A549 (cell line): ENCODE results near the gene TMEM238. TPM values are rescaled to one million over a fixed set of nuclear protein-coding genes. Genes with fewer than 3 reads are reported as not detected.
A peak's percentile ranks its signal among the peaks of the same experiment; 100 is the strongest.

Source experiments
- ATAC-seq, 2 experiments: fragments of 200-7000 bp in 1 of 2; fragments of >200 bp in 1 of 2; cut with Nextera tagmentation in 1 of 2; cut with Tn5 transposase in 1 of 2; 3 replicates each; pipeline versions ENCODE4 v1.8.0 to v1.9.1; 2018 to 2020; ENCODE audit warnings: mild to moderate bottlenecking in 1 of 2, moderate library complexity in 1 of 2
- CTCF ChIA-PET: fragments of 300-600 bp; sonication (Branson Sonifier 250); formaldehyde crosslinking; extraction: SDS; loops from one replicate; lab custom pipeline; 2021; ENCODE audit warnings: antibody characterized with exemption, inconsistent platforms; lab: Yijun Ruan, JAX
- POLR2A ChIA-PET: fragments of 350-600 bp; formaldehyde crosslinking; extraction: SDS; loops from one replicate; lab custom pipeline; 2021; ENCODE audit warnings: antibody characterized with exemption, inconsistent platforms; lab: Yijun Ruan, JAX
- DNase-seq, 2 experiments: peaks; one replicate each; pipeline versions ENCODE4 v3.0.0 to v3.0.0-alpha.2; 2011 to 2016; ENCODE audit warnings: low read depth in 1 of 2, low spot score in 1 of 2
- FAIRE-seq: peaks from 2 replicates; lab custom pipeline; 2011; peaks lifted over from hg19 to GRCh38; lab: Jason Lieb, UNC
- H3K27ac ChIP-seq, 2 experiments: fragments of >200 bp; sonication (Bioruptor Twin); formaldehyde crosslinking; 3 replicates each; pipeline ENCODE4 v1.5.1; 2016 to 2017
- H3K4me1 ChIP-seq: fragments of >200 bp; sonication (Bioruptor Twin); formaldehyde crosslinking; 3 replicates; pipeline ENCODE4 v1.6.1; 2016
- H3K4me2 ChIP-seq: fragments of >200 bp; sonication (Bioruptor Twin); formaldehyde crosslinking; 3 replicates; pipeline ENCODE4 v1.6.1; 2016
- H3K4me3 ChIP-seq: fragments of >200 bp; sonication (Bioruptor Twin); formaldehyde crosslinking; 3 replicates; pipeline ENCODE4 v1.5.1; 2016
- H3K9me3 ChIP-seq: fragments of >200 bp; sonication (Bioruptor Twin); formaldehyde crosslinking; 3 replicates; pipeline ENCODE4 v1.6.1; 2016
- CHD4 ChIP-seq: fragments of 200-600 bp; sonication (generic); IDR thresholded peaks from 2 replicates; pipeline ENCODE4 v1.6.1; 2016; ENCODE audit warnings: antibody characterized with exemption, mild to moderate bottlenecking, borderline replicate concordance
- CTCF ChIP-seq: fragments of >200 bp; sonication (Bioruptor Twin); formaldehyde crosslinking; IDR thresholded peaks from 3 replicates; pipeline ENCODE4 v1.5.1; 2016
- ELK1 ChIP-seq: fragments of 150-350 bp; IDR thresholded peaks from 2 replicates; pipeline ENCODE4 v1.6.1; 2014; ENCODE audit warnings: low read depth, mild to moderate bottlenecking, low read length
- FOXS1 ChIP-seq: fragments of 250-450 bp; sonication (Bioruptor Pico); IDR thresholded peaks from 2 replicates; pipeline ENCODE4 v1.5.0; 2020; ENCODE audit warnings: mild to moderate bottlenecking, moderate library complexity
- JUNB ChIP-seq: fragments of >200 bp; sonication (Bioruptor Twin); formaldehyde crosslinking; IDR thresholded peaks from 2 replicates; pipeline ENCODE4 v1.6.1; 2016
- PBX3 ChIP-seq: IDR thresholded peaks from 2 replicates; pipeline ENCODE4 v1.6.1; 2012
- POLR2AphosphoS2 ChIP-seq: conservative IDR thresholded peaks from 2 replicates; pipeline ENCODE4 v1.6.1; 2012; ENCODE audit warnings: low read length, improper control_type of control experiment, inconsistent platforms
- RAD21 ChIP-seq, 2 experiments: fragments of >200 bp in 1 of 2; sonication (Bioruptor Twin) in 1 of 2; formaldehyde crosslinking in 1 of 2; IDR thresholded peaks in 1 of 2; conservative IDR thresholded peaks in 1 of 2; 2 replicates in 1 of 2; 3 replicates in 1 of 2; pipeline ENCODE4 v1.6.1; 2012 to 2018; ENCODE audit warnings: inconsistent platforms in 1 of 2
- RCOR1 ChIP-seq: fragments of 150-350 bp; IDR thresholded peaks from 2 replicates; pipeline ENCODE4 v1.6.1; 2014; ENCODE audit warnings: antibody characterized with exemption, low read length, low read depth
- ZSCAN20 ChIP-seq: fragments of 250-450 bp; sonication (Bioruptor Pico); IDR thresholded peaks from 2 replicates; pipeline ENCODE4 v1.8.0; 2022; ENCODE audit warnings: mild to moderate bottlenecking, moderate library complexity
- WGBS: methylation state at CpG from one replicate; pipeline ENCODE4 v1.1.6; 2017; ENCODE audit errors: missing lambda C conversion rate; 5-methylcytosine and 5-hydroxymethylcytosine counted together
- polyA plus RNA-seq, 4 experiments: library from polyadenylated mRNA; depleted of rRNA in 3 of 4; stranded (reverse); fragments of >200 nt; fragmentation: RNase III in 1 of 4; extraction: RNeasy Plus Mini Kit Qiagen cat#74134 plus additional on column Dnase treatment in 1 of 4; gene quantifications; 2 replicates in 3 of 4; 3 replicates in 1 of 4; pipeline ENCODE4 v1.2.3, GENCODE V29; 2011 to 2017

TMEM238 gene
- polyA plus RNA-seq, 2 of the 4 experiments (the other 2 are of a cell fraction) = 0.70 to 2.5 TPM

- WGBS = 85% methylated on average over 9 of the region's 9 CpGs
- no peaks in the 10 kb centered on the region for H3K9me3 ChIP-seq
- TF ChIP-seq FOXS1 (CRISPR knock-in tag) (no peak), RAD21 (conservative IDR thresholded peaks at IDR 0.05 in 1 of 2, IDR thresholded peaks at IDR 0.05 in 1 of 2) (0 out of 5 replicates have a peak, but pooled peaks of 1 of the 2 experiments have one; percentile 9)
- CTCF ChIA-PET = interaction anchor here (1.3 to 3.1 kb wide), 7 partner anchors 8 to 204 kb away, joined by 3 to 16 read pairs (median 4); partner anchors contain the start of gene DNAAF3
- H3K4me3 ChIP-seq = no peak overlapping the region
- DNase-seq (no peak), FAIRE-seq (no peak), ATAC-seq (no peak)
- H3K27ac ChIP-seq = peak overlapping the region; percentile 4 to 61; a peak in 3 of 6 replicates
- POLR2A ChIA-PET = no interaction called here
- no peak overlapping the region for H3K4me2 ChIP-seq
- peaks cover 26% of the 10 kb centered on the region for H3K4me1 ChIP-seq
Measured at GRCh38 chr19:55344444-55344843, 39.6 kb downstream of the TMEM238 start.

GRCh38 chr19:55341595-55342531, 42.2 kb downstream of the TMEM238 start:
- DNase-seq (no peak), FAIRE-seq (no peak), ATAC-seq (no peak)
- Histone ChIP-seq H3K27ac (peak overlapping the region; percentile 87 to 92; a peak in 5 of 6 replicates), H3K9me3 (no peaks in the 10 kb centered on the region), H3K4me3 (peak overlapping the region; percentile 63; the same call in 2 of the 3 replicates), H3K4me2 (peak overlapping the region; percentile 89), H3K4me1 (peaks cover 34% of the 10 kb centered on the region)
- ChIA-PET CTCF (interaction anchor here (1.7 to 2.8 kb wide), 3 partner anchors 40 to 76 kb away, joined by 5 to 23 read pairs (median 6); partner anchors contain the start of gene TMEM238), POLR2A (interaction anchor here (0.7 to 1.6 kb wide), 4 partner anchors 11 to 83 kb away, joined by 3 read pairs; partner anchors contain the start of genes PPP6R1 and UBE2S)
- no peak for TF ChIP-seq FOXS1 (CRISPR knock-in tag)
- 87% methylated on average over 27 of the region's 50 CpGs for WGBS

GRCh38 chr19:55341171-55341588, 42.9 kb downstream of the TMEM238 start:
- DNase-seq (peak; percentile 71 to 93), FAIRE-seq (no peak), ATAC-seq (peak; percentile 9 to 21; a peak in 4 of 6 replicates)
- POLR2A ChIA-PET = interaction anchor here (0.7 to 1.6 kb wide), 4 partner anchors 10 to 82 kb away, joined by 3 read pairs; partner anchors contain the start of genes PPP6R1 and UBE2S
- peak in 1 of 2 experiments; percentile 14; a peak in 1 of 5 replicates for TF ChIP-seq RAD21 (conservative IDR thresholded peaks at IDR 0.05 in 1 of 2, IDR thresholded peaks at IDR 0.05 in 1 of 2)
- TF ChIP-seq PBX3 = no peak
- H3K4me3 ChIP-seq = peak overlapping the region; percentile 63
- no peaks in the 10 kb centered on the region for H3K9me3 ChIP-seq
- WGBS = no CpG with 5 or more reads among the region's 15 CpGs
- H3K27ac ChIP-seq = peak overlapping the region; percentile 87 to 92
- CTCF ChIA-PET = interaction anchor here (0.6 to 2.8 kb wide), 6 partner anchors 10 to 77 kb away, joined by 3 to 23 read pairs (median 6); partner anchors contain the start of gene TMEM238
- peak overlapping the region; percentile 89 for H3K4me2 ChIP-seq
- H3K4me1 ChIP-seq = peaks cover 34% of the 10 kb centered on the region

GRCh38 chr19:55340784-55341147, 43.3 kb downstream of the TMEM238 start:
- Histone ChIP-seq H3K9me3 (no peaks in the 10 kb centered on the region), H3K4me2 (peak overlapping the region; percentile 89), H3K4me1 (peaks cover 30% of the 10 kb centered on the region), H3K4me3 (peak overlapping the region; percentile 63), H3K27ac (peak overlapping the region; percentile 87 to 92)
- ChIA-PET POLR2A (interaction anchor here (1.6 kb wide), 1 partner anchor 67 kb away, joined by 3 read pairs; the partner anchor contains the start of gene UBE2S), CTCF (interaction anchor here (0.6 to 2.8 kb wide), 7 partner anchors 9 to 77 kb away, joined by 3 to 23 read pairs (median 5); partner anchors contain the start of gene TMEM238)
- no peak for FAIRE-seq
- TF ChIP-seq ZSCAN20 (CRISPR knock-in tag) (no peak), CTCF (peak; percentile 23; the same call in 1 of the 3 replicates), JUNB (no peak), PBX3 (no peak), POLR2AphosphoS2 (no peak), ELK1 (no peak), CHD4 (no peak), RAD21 (conservative IDR thresholded peaks at IDR 0.05 in 1 of 2, IDR thresholded peaks at IDR 0.05 in 1 of 2) (0 out of 5 replicates have a peak, but pooled peaks have one; percentile 3 to 24), RCOR1 (no peak)
- DNase-seq = no peak
- WGBS = 1% methylated on average over 17 of the region's 24 CpGs
- ATAC-seq = peak in 1 of 2 experiments; percentile 1; a peak in 1 of 6 replicates
